GM12892 (cell line): ENCODE results near the gene CDCA8.

ENCODE experiments used
- POLR2A ChIP-seq: IDR thresholded peaks from 2 replicates; pipeline ENCODE4 v1.6.1; 2011; ENCODE audit warnings: low read depth, low read length, control low read depth
- POLR2AphosphoS5 ChIP-seq: IDR thresholded peaks from 2 replicates; pipeline ENCODE4 v1.6.1; 2011; ENCODE audit warnings: low read depth, low read length, control low read depth

- TF ChIP-seq POLR2A (no peak), POLR2AphosphoS5 (no peak)
These were observed 48.8 kb downstream of the CDCA8 start for GRCh38 chr1:37741130-37741529.
